GM23338 (cell line): ENCODE data around the gene RAB27B.

Experiments
- EZH2 ChIP-seq: fragments of 200-600 bp; sonication (generic); IDR thresholded peaks from one replicate; pipeline ENCODE4 v1.8.0; 2017; ENCODE audit warnings: antibody characterized with exemption, mild to moderate bottlenecking, low read depth; ENCODE audit not compliant: unreplicated experiment
- TF ChIP-seq, protein P1 (sequence below): fragments of 250-450 bp; sonication (Bioruptor Pico); IDR thresholded peaks from 2 replicates; pipeline ENCODE4 v1.5.0; 2020; ENCODE audit warnings: mild to moderate bottlenecking, moderate library complexity
- TF ChIP-seq, protein P2 (sequence below), 2 experiments: fragments of 200-600 bp in 1 of 2; sonication (generic) in 1 of 2; conservative IDR thresholded peaks; 2 replicates each; pipeline versions ENCODE4 v1.5.1 to v1.6.1; 2016 to 2017; ENCODE audit warnings: antibody characterized with exemption in 2 of 2, low read depth in 2 of 2, mild to moderate bottlenecking in 2 of 2, moderate library complexity in 1 of 2

GRCh38 chr18:54871231-54871630 is 43.0 kb downstream of the RAB27B start:
- TF ChIP-seq, protein P1, sequence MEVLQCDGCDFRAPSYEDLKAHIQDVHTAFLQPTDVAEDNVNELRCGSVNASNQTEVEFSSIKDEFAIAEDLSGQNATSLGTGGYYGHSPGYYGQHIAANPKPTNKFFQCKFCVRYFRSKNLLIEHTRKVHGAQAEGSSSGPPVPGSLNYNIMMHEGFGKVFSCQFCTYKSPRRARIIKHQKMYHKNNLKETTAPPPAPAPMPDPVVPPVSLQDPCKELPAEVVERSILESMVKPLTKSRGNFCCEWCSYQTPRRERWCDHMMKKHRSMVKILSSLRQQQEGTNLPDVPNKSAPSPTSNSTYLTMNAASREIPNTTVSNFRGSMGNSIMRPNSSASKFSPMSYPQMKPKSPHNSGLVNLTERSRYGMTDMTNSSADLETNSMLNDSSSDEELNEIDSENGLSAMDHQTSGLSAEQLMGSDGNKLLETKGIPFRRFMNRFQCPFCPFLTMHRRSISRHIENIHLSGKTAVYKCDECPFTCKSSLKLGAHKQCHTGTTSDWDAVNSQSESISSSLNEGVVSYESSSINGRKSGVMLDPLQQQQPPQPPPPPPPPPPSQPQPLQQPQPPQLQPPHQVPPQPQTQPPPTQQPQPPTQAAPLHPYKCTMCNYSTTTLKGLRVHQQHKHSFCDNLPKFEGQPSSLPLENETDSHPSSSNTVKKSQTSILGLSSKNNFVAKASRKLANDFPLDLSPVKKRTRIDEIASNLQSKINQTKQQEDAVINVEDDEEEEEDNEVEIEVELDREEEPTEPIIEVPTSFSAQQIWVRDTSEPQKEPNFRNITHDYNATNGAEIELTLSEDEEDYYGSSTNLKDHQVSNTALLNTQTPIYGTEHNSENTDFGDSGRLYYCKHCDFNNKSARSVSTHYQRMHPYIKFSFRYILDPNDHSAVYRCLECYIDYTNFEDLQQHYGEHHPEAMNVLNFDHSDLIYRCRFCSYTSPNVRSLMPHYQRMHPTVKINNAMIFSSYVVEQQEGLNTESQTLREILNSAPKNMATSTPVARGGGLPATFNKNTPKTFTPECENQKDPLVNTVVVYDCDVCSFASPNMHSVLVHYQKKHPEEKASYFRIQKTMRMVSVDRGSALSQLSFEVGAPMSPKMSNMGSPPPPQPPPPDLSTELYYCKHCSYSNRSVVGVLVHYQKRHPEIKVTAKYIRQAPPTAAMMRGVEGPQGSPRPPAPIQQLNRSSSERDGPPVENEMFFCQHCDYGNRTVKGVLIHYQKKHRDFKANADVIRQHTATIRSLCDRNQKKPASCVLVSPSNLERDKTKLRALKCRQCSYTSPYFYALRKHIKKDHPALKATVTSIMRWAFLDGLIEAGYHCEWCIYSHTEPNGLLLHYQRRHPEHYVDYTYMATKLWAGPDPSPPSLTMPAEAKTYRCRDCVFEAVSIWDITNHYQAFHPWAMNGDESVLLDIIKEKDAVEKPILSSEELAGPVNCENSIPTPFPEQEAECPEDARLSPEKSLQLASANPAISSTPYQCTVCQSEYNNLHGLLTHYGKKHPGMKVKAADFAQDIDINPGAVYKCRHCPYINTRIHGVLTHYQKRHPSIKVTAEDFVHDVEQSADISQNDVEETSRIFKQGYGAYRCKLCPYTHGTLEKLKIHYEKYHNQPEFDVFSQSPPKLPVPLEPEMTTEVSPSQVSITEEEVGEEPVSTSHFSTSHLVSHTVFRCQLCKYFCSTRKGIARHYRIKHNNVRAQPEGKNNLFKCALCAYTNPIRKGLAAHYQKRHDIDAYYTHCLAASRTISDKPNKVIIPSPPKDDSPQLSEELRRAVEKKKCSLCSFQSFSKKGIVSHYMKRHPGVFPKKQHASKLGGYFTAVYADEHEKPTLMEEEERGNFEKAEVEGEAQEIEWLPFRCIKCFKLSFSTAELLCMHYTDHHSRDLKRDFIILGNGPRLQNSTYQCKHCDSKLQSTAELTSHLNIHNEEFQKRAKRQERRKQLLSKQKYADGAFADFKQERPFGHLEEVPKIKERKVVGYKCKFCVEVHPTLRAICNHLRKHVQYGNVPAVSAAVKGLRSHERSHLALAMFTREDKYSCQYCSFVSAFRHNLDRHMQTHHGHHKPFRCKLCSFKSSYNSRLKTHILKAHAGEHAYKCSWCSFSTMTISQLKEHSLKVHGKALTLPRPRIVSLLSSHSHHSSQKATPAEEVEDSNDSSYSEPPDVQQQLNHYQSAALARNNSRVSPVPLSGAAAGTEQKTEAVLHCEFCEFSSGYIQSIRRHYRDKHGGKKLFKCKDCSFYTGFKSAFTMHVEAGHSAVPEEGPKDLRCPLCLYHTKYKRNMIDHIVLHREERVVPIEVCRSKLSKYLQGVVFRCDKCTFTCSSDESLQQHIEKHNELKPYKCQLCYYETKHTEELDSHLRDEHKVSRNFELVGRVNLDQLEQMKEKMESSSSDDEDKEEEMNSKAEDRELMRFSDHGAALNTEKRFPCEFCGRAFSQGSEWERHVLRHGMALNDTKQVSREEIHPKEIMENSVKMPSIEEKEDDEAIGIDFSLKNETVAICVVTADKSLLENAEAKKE, result no peak
- TF ChIP-seq, protein P2, sequence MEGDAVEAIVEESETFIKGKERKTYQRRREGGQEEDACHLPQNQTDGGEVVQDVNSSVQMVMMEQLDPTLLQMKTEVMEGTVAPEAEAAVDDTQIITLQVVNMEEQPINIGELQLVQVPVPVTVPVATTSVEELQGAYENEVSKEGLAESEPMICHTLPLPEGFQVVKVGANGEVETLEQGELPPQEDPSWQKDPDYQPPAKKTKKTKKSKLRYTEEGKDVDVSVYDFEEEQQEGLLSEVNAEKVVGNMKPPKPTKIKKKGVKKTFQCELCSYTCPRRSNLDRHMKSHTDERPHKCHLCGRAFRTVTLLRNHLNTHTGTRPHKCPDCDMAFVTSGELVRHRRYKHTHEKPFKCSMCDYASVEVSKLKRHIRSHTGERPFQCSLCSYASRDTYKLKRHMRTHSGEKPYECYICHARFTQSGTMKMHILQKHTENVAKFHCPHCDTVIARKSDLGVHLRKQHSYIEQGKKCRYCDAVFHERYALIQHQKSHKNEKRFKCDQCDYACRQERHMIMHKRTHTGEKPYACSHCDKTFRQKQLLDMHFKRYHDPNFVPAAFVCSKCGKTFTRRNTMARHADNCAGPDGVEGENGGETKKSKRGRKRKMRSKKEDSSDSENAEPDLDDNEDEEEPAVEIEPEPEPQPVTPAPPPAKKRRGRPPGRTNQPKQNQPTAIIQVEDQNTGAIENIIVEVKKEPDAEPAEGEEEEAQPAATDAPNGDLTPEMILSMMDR (conservative IDR thresholded peaks at IDR 0.05; ENCODE audit: low read depth in 2 of 2), result no peak
- no peak for TF ChIP-seq EZH2
